Renal pelvis (tissue), 12 donors: Measurements from ENCODE around the gene CYP2C18. TPM values are rescaled to one million over a fixed set of nuclear protein-coding genes. Genes with fewer than 3 reads are reported as not detected.
"Not testable (repeated sequence)": the region's sequence is repeated elsewhere in the genome, so short reads cannot be mapped to it uniquely, and the experiment has no call there.

ENCODE experiments used
- DNase-seq: peaks from one replicate; pipeline ENCODE4 v3.0.0-alpha.2; 2013
- long read RNA-seq, 16 experiments: transcript quantifications; one replicate each; lab custom pipeline, GENCODE V29; 2026
- polyA plus RNA-seq, 3 donors: library from polyadenylated mRNA; unstranded; fragments of 120-200 nt; gene quantifications; one replicate each; pipeline ENCODE4 v1.2.1, GENCODE V29; 2013; ENCODE audit not compliant: insufficient read length in 3 of 3

The CYP2C18 gene
- under 1 TPM; 0.33 to 0.73 (median 0.41) TPM for polyA plus RNA-seq
- long read RNA-seq, donor 1: 0 reads
- long read RNA-seq, donor 2: 0 reads
- long read RNA-seq, donor 3: 0 reads
- long read RNA-seq, donor 4: 0 reads
- long read RNA-seq, donor 5: 0 reads
- long read RNA-seq, donor 6, partial matches to known transcripts: 0 of 1 reads
- long read RNA-seq, donor 6, other reads (novel, unspliced or antisense): 0 of 1 reads
- long read RNA-seq, donor 7: 0 reads
- long read RNA-seq, donor 8: 0 reads
- long read RNA-seq, donor 9: 0 reads
- long read RNA-seq, donor 10, partial matches to known transcripts: 0 of 1 reads
- long read RNA-seq, donor 10, other reads (novel, unspliced or antisense): 0 of 1 reads
- long read RNA-seq, donor 11: 0 reads
- long read RNA-seq, donor 12: 0 reads
- long read RNA-seq, donor 13: 0 reads
- long read RNA-seq, donor 14: 0 reads
- long read RNA-seq, donor 15, transcript CYP2C18-201 (9 exons, 2,418 nt): major isoform, 13 of 38 reads
- long read RNA-seq, donor 15, partial matches to known transcripts: 13 of 38 reads
- long read RNA-seq, donor 15, other reads (novel, unspliced or antisense): 12 of 38 reads
- long read RNA-seq, donor 16: 0 reads

DNA sequence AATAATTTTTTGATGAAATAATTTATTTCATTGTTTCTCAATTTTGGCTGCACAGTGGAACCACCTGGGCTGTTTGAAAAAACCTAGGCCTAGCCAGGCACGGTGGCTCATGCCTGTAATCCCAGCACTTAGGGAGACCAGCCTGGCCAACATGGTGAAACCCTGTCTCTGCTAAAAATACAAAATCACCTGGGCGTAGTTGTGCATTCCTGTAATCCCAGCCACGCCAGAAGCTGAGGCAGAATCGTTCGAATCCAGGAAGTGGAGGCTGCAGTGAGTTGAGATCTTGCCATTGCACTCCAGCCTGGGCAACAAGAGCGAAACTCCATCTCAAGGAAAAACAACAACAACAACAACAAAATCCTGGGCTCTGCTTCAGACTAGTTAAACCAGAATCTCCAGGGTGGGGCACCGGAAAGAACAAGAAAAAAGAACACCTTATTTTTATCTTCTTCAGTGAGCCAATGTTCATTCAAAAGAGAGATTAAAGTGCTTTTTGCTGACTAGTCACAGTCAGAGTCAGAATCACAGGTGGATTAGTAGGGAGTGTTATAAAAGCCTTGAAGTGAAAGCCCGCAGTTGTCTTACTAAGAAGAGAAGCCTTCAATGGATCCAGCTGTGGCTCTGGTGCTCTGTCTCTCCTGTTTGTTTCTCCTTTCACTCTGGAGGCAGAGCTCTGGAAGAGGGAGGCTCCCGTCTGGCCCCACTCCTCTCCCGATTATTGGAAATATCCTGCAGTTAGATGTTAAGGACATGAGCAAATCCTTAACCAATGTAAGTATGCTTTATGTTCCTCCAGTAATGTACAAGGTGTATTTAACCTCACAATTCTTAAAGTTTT lies at the start of gene CYP2C18:
TSS of gene CYP2C18 (plus strand) at position 516 of the 841 bp plus-strand sequence. CDS start at position 607, 91 bp downstream.
- no peak for DNase-seq

DNA sequence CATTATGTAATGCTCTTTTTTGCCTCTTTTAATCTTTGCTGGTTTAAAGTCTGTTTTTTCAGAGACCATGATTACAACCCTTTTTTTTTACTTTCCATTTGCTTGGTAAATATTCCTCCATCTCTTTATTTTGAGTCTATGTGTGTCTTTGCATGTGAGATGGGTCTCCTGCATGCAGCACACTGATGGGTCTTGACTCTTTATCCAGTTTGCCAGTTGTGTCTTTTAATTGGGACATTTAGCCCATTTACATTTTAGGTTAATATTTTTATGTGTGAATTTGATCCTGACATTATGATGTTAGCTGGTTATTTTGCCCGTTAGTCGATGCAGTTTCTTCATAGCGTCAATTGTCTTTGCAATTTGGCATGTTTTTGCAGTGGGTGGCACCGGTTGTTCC lies 45.4 kb upstream of the CYP2C18 start:
- DNase-seq: not testable (repeated sequence)

DNA sequence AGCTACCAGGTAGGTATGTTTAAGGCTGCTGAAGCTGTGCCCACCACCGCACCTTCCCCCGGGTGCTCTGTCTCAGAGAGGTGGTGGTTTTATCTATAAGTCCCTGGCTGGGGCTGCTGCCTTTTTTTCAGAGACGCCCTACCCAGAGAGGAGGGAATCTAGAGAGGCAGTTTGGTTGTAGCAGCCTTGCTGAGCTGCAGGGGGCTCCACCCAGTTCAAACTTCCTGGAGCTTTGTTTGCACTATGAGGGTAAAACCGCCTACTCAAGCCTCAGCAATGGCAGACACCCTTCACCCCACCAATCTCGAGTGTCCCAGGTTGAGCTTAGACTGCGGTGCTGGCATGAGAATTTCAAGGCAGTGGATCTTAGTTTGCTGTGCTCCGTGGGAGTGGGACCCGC lies 43.6 kb upstream of the CYP2C18 start:
- no peak for DNase-seq

DNA sequence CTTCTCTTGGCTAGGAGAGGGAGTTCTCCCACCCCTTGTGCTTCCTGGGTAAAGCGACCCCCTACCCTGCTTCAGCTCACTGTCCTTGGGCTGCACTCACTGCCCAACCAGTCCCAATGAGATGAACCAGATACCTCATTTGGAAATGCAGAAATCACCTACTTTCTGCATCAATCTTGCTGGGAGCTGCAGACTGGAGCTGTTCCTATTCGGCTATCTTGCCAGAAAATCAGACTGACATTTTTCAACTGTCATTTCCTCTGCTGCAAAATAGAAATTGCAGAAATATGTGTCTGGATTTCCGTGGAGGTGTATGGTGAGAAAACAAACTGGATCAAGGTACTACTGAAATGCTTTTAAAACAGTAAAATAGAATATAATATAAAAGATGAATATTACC lies 43.0 kb upstream of the CYP2C18 start:
- DNase-seq: no peak

DNA sequence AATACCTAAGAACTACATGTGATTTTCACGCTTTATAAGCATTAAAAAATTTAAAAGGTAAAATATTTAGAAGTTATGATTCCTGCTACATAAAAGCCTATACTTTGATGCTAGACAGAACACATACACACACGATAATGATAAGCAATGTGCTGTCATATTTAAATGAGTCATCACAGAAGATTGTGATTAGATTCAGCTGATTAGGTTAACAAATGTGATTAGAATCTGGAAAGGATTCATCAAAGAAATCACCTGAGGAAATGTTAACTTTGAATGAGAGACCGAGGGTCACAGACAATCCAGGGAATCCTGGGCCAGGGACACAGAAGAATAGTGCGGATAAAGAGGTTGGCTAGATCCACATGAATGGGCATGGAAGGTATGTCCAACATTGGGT lies 42.0 kb upstream of the CYP2C18 start:
- no peak for DNase-seq

DNA sequence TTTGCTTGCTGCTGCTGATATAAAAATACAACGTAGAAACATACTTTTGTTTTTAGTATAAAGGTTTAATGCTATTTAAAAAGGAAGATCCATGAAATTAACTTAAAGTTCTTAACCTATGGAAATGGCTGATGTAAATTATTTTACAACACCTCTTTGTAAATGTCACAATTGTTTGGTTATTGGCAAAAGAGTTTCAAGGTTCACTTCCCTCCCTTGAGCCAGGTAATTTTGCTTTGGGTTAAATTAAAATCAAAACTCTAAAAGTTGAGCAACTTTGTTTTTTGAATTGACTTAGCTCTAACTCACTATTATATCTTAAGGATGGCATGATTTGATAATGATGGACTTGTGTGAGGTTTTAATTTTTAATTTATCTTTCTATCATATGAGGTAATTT lies 39.2 kb upstream of the CYP2C18 start:
- no peak for DNase-seq

DNA sequence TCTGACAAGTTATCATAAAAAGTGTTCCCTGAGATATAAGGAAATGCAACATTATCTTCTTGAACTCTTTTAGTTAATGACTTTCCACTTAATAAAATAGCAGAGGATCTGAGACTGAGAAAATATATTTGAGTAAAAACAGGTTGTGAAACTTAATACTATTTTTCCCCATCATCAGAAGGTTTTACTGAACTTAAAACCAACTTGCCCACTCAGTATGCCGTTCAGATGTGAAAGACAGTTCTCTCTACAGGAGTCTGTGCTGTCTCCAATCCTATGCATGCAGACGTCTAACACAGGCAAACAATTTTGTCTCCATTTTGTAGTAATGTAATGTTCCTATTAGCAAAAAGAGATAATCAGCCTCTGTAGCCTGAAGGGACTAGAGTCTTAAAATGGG lies 38.2 kb upstream of the CYP2C18 start:
- no peak for DNase-seq

DNA sequence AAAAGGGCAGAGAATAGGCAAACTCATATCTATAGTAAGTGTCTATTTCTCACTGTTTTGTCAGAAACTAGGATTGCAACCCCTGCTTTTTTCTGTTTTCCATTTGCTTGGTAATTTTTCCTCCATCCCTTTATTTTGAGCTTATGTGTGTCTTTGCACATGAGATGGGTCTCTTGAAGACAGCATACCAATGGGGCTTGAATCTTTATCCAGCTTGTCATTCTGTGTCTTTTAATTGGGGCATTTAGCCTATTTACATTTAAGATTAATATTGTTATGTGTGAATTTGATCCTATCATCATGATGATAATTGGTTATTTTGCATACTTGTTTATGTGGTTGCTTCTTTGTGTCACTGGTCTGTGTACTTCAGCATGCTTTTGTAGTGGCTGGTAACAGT lies 28.3 kb upstream of the CYP2C18 start:
- not testable (repeated sequence) for DNase-seq

DNA sequence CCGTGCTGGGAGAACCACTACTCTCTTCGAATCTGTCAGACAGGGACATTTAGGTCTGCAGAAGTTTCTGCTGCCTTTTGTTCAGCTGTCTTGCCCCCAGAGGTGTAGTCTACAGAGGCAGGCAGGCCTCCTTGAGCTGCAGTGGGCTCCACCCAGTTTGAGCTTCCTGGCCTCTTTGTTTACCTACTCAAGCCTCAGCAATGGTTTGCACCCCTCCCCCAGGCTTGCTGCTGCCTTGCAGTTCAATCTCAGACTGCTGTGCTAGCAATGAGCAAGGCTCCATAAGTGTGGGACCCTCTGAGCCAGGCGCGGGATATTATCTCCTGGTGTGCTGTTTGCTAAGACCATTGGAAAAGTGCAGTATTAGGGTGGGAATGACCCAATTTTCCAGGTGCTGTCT lies 20.5 kb upstream of the CYP2C18 start:
- DNase-seq: not testable (repeated sequence)

DNA sequence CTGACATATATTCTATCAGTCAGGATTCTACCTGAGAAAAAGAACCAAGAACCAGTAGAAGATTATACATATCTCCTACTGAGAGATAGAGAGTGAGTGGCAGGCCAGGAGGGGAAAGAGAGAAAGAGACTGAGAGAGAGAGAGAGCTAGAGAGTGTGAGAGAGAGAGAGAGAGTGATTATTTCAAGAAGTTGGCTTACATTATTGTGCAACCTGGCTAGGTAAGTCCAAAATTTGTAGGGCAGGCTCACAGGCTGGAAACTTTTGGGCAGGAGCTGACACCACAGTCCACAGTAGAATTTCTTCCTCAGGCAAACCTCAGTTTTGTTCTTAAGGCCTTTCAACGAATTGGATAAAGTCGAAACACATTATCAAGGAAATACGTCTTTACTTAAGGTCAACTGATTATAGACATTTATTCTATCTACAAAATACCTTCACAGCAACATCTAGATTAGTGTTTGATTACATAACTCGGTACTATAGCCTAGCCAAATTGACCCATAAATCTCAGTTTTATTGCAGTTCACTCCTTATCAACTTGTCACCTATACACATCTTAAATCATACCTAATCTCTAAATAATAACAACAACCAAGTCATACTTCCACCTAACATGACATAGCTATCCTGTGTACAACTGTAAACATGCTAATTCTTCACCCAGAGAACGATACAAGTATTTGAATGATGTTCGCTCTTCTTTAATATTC lies 17.0 kb upstream of the CYP2C18 start:
- no peak for DNase-seq

DNA sequence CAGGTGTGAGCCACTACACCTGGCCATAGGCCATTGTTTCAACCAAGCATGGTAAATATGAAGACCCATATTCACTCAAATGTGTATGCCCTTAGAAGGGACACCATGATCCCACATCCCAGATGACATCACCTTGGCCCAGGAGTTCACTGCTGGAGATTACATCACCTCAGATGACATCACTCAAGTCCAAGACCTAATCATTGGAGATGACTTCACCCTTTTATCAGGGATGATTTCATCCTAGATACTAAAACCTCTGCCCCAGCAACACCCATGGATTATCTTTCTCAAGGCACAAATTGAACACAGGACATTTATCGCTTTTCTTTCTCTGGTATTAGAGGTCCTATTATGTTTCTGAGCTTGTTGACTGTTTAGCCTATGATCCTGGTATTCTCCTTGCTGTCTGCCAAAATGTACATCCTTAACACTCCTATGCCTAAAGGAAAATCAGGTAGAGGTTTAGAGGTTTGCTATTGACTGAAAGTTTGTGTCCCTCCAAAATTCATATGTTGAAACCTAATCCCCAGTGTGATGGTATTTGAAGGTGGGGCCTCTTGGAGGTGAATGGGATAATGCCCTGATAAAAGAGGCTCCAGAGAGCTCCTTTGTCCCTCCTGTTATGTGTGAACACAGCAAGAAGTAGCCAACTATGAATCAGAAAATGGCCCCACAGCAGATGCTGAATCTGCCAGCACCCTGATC lies 9.8 kb upstream of the CYP2C18 start:
- DNase-seq: no peak

DNA sequence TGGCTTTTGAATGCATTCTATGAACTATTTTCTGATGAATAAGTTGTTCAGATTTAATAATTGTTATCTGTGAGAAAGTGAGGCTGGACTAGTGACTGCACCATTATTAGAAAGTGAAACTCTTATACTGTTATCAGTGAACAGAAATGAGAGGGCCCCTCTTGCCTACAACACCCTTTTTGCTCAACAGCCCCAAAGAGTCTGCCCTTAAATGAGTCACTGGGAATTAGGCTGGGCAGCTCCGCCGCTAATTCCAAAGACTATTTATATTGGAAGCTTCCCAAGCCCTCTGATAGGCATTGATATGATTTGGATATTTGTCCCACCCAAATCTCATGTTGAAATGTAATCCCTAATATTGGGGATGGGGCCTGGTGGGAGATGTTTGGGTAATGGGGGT lies 7.0 kb upstream of the CYP2C18 start:
- DNase-seq: no peak

DNA sequence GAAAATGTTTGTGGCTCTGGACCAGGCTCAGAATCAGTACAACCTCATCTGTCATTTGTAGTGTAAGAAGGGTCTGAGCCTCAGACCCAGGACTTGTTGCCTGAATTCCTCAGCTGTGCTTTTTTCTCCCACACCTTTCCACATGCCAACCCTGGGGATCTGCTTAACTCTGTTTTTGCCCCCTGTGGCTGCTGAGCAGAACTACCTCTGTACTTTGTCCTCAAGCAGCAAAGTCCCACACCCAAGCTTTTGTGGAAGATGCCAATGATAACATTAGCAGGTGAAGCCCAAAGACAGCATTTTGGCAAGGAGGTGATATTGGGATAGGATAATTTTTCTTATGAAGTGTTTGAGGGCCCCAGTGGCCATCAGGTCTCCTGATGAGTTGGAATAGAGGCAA lies 5.8 kb upstream of the CYP2C18 start:
- DNase-seq: no peak

DNA sequence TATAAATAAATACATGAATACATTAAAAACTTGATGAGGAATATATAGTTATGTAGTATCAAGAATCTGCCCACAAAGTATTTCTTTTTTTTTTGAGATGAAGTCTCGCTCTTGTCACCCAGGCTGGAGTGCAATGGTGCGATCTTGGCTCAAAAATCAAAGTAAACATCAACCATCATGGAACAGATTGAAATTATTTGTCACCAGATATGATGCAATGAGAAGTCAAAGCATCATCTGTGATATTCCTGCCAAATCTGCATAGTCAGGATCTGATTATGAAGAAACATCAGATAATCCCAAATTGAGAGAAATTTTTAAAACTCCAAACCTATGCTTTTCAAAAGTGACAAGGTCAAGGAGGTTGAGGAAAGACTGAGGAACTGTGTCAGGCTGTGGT lies 5.1 kb upstream of the CYP2C18 start:
- no peak for DNase-seq

DNA sequence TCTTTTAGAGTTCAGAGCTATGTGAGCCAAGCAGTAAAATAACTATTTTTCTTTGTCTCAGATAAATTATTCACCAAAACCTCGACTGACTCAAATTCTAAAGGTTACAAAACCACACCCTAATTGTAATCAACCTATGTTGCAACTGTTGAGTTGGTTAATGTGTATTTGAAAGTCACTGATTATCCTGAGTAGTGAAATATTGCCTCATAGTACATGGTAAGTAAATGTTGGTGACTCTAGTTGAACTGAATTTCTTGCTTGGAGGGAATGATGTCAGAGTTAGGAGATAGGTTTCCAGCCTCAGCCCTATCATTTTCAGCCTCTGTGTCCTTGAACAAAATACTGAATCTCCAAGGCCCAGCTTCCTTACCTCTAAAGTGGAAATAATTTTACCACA lies 3.0 kb upstream of the CYP2C18 start:
- DNase-seq: peak; percentile 15

DNA sequence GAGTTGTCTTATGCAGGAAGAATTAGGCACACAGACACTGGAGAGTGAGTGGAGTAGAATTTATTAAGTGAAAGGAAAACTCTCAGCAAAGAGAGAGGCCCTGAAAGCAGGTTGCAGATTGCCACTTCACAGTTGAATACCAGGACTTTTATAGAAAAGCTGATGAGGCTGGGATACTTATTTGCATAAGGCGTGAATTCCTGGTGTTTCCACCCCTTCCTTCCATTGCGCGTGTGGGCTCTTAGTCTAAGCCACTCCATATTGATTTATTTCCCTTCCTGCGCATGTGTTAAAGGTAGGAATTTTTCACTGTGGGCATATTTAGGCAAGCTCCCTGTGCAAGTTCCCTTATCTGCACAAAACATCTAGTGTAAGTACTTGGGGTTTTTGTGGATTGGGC lies 893 bp upstream of the CYP2C18 start:
- not testable (repeated sequence) for DNase-seq

DNA sequence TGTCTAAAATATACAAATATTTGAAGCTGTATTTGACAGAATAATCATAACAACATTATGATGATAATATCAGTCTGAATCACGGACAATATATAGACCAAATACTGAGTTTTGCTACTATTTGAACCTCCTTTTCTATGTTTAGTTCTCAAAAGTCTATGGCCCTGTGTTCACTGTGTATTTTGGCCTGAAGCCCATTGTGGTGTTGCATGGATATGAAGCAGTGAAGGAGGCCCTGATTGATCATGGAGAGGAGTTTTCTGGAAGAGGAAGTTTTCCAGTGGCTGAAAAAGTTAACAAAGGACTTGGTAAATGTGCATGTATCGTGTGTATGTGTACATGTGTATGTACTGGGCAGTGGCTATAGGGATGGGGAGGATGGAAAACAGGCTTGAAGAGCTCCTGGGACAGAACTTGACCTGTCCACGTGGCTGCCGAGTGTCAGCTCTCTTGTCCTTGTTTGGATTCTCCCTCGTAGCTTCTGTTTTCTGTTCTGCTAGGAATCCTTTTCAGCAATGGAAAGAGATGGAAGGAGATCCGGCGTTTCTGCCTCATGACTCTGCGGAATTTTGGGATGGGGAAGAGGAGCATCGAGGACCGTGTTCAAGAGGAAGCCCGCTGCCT lies 4.2 kb downstream of the CYP2C18 start:
- no peak for DNase-seq

DNA sequence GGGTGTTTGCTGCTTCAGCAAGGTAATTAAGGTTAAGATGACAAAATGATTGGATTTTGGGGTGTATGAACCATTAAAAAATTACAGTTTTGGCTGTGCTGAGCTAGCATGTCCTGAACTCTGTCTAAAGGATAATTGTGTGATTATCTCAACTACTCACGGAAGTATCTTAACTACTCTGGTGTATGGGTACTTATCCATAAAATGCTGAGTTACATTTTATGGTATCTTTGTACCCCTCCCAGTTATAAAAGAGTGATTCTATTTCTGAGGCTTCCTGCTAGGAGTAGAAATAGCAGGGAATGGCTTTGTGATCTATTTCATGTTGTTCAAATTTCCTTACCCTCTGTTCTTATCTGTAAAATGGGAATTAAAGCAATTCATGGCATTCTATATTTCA lies 22.6 kb downstream of the CYP2C18 start:
- no peak for DNase-seq

DNA sequence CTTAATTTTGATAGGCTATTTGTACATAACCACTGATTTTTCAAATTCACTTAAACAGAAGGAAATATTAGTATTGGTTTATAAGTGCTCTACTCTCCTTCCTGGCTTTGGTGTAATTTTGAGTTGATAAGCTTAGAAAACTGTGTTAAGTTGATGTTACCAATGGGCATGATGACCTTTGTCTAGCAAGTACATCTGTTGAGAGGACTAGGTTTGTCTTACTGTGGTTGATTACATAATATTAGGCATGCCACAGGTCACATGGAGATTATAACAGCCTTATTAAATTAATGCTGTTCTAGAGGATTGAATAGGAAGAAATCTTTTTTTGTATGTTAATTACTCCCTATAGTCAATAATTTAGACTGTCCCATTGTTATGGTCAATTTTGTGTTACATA lies 27.0 kb downstream of the CYP2C18 start:
- DNase-seq: no peak

DNA sequence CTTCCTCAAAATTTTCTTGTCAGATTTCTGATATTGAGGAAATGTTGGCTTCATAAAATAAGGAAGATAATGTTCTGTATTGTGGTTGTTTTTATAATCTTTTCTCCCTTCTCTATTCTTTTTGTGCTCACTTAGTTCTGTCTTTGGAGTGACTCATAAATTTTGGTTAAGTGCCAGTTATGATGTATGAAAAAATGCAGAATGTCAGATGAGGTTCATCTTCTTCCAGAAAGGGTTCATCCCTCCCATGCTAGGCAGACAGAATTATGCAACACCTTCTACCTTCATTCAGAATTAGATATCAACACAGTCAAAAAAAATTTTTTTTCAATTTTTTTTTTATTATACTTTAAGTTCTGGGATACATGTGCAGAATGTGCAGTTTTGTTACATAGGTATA lies 42.3 kb downstream of the CYP2C18 start:
- no peak for DNase-seq

DNA sequence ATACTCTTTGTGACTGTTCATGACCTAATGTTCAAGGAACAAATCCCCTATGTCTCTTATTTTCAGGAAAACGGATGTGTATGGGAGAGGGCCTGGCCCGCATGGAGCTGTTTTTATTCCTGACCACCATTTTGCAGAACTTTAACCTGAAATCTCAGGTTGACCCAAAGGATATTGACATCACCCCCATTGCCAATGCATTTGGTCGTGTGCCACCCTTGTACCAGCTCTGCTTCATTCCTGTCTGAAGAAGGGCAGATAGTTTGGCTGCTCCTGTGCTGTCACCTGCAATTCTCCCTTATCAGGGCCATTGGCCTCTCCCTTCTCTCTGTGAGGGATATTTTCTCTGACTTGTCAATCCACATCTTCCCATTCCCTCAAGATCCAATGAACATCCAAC lies 51.7 kb downstream of the CYP2C18 start:
- DNase-seq: no peak
